Left colon (tissue), 2 donors: ENCODE results near the gene NEDD8. TPM values are rescaled to one million over a fixed set of nuclear protein-coding genes. Genes with fewer than 3 reads are reported as not detected.
A peak's percentile ranks its signal among the peaks of the same experiment; 100 is the strongest.

Experiments used
- ATAC-seq: fragments of 200-7000 bp; cut with Tn5 transposase; one replicate; pipeline ENCODE4 v1.9.1; 2020; ENCODE audit warnings: mild to moderate bottlenecking, moderate library complexity
- DNase-seq, 2 donors: peaks; one replicate each; pipeline ENCODE4 v3.0.0-alpha.2; 2020
- intact Hi-C, 2 donors: fragments of 100-400 bp; cut with DNase I in 1 of 2; cut with micrococcal nuclease in 1 of 2; formaldehyde crosslinking; loops; one replicate each; pipeline versions ENCODE4 v1.11.2 to v1.14.0; 2022; cut with DNase I, micrococcal nuclease
- total RNA-seq, 2 donors: library from RNA; stranded (reverse); fragmentation: NEBNext Ultra II Directional; extraction: Animal tissue kit (Norgen Biotek cat#: 25700); gene quantifications; one replicate each; pipeline ENCODE4 v1.2.1, GENCODE V29; 2021
- donor health status: DM: no; HTN: no; CAD: no.
- donor health status: DM: yes; HTN: yes; CAD: no.

The NEDD8 gene
- total RNA-seq, 2 donors from 2014 or later = 110 to 135 TPM

- DNase-seq = no peak
- no peak for ATAC-seq
- intact Hi-C loops = no loop called here
Observed at GRCh38 chr14:24172871-24173281, 59.3 kb downstream of the NEDD8 start.

DNA sequence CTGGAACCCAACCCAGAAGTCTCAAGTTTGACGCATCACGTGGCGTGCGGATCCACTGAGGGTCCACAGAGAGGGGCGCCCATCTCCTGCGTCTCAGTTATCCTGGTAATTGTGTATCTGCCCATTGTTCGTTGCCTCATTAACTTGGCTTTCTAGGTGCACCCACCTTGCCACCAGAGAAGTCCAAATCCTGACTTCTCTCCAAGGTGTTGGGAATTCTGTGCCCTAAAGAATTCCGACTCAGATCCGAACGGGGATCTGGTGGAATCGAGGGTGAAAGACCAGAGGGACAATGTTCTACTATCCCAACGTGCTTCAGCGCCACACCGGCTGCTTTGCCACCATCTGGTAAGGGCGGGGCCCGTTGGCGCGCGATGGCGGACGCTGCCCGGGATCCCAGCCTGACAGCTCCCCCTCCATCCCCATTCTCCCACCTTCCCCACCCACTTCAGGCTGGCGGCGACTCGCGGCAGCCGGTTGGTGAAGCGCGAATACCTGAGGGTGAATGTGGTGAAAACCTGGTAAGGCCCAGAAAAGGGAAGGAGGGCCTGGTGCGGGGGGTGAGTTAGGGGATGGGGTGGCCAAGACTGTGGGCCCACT, 59.8 kb downstream of the NEDD8 start:
- intact Hi-C loops = no loop called here
- ATAC-seq = no peak
- DNase-seq = no peak

DNA sequence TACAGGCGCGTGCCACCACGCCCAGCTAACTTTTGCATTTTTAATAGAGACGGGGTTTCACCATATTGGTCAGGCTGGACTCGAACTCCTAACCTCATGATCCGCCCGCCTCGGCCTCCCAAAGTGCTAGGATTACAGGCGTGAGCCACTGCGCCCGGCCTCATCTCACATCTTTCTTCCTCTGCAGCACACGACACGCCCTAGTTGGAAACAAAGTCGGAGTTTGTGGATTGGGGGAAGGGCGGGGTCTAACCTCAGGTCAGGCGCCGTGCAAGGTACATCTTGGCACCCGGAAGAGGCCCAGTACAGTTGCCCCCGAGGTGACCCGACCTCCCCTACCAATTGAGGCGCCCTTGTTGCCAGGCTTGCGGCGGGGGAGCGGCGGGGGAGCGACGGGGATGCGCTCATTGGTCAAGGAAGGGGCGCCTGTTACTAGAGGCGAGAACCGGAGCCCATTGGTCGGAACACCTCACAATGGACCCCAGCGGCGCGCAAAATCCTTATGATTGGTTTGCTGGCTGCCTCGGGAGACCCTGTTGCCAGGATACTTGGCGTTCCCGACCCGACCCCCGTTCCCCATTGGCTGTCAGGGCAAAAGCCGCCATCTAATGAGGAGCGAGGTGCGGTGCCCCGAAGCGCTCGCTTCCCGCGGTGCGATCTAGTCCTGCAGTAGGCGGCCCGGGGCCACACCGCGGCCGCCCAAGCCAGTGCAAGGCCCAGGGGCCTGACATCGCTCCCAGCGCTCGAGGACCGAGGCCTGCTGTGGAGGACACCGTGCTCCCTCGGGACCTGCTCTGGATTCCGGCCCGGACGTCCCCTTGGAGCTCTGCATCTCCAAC, 60.5 kb downstream of the NEDD8 start, which contains the start of gene REC8:
TSS of gene REC8 (plus strand) at position 659 of the 839 bp plus-strand sequence. CDS start 473 bp downstream, outside the sequence.
- intact Hi-C loops = no loop called here
- ATAC-seq (peak; percentile 42), DNase-seq (peak; percentile 58 to 75)

GRCh38 chr14:24167469-24168114, 64.6 kb downstream of the NEDD8 start:
- DNase-seq (no peak), ATAC-seq (no peak)
- intact Hi-C loops = no loop called here

Other genes starting within 250 kb of the NEDD8 start
- gene DHRS4L2, start 243.4 kb downstream of the NEDD8 start, total RNA-seq = 10 to 100 TPM; 31.8 to 43.2 TPM
- gene CARMIL3, start 180.4 kb downstream of the NEDD8 start, total RNA-seq = 1 to 10 TPM; 1.1 to 3.4 TPM
- under 1 TPM; 0.28 to 0.31 TPM for gene CPNE6, start 160.8 kb downstream of the NEDD8 start, total RNA-seq
- 100 to 1,000 TPM; 150 to 223 TPM for gene PCK2, start 138.1 kb downstream of the NEDD8 start, total RNA-seq
- gene DCAF11, start 117.6 kb downstream of the NEDD8 start, total RNA-seq = 100 to 1,000 TPM; 101 to 107 TPM
- gene NRL, start 117.4 kb downstream of the NEDD8 start, total RNA-seq = 1 to 10 TPM; 1.2 to 1.5 TPM
- 1 to 10 TPM; 1.0 TPM for gene FITM1, start 101.7 kb downstream of the NEDD8 start, total RNA-seq
- 100 to 1,000 TPM; 196 to 249 TPM for gene PSME1, start 96.2 kb downstream of the NEDD8 start, total RNA-seq
- gene EMC9, start 90.8 kb downstream of the NEDD8 start, total RNA-seq = 10 to 100 TPM; 13.9 to 25.7 TPM
- 100 to 1,000 TPM; 140 to 240 TPM for gene PSME2, start 85.8 kb downstream of the NEDD8 start, total RNA-seq
- gene RNF31, start 84.9 kb downstream of the NEDD8 start, total RNA-seq = 10 to 100 TPM; 49.1 to 50.3 TPM
- 100 to 1,000 TPM in 1 of 2 donors, 10 to 100 TPM in 1; 53.7 to 105 TPM for gene IRF9, start 71.1 kb downstream of the NEDD8 start, total RNA-seq
- gene REC8, start 60.3 kb downstream of the NEDD8 start, total RNA-seq = 10 to 100 TPM in 1 of 2 donors, 1 to 10 TPM in 1; 6.9 to 21.0 TPM
- gene IPO4, start 43.6 kb downstream of the NEDD8 start, total RNA-seq = 10 to 100 TPM; 17.3 to 26.3 TPM
- 10 to 100 TPM; 49.2 to 52.7 TPM for gene TM9SF1, start 36.9 kb downstream of the NEDD8 start, total RNA-seq
- gene TSSK4, start 26.7 kb downstream of the NEDD8 start, total RNA-seq = under 1 TPM in 1 of 2 donors, not detected in 1; 0.47 TPM
- gene CHMP4A, start 18.9 kb downstream of the NEDD8 start, total RNA-seq = 10 to 100 TPM; 43.5 to 48.0 TPM
- gene MDP1, start 16.3 kb downstream of the NEDD8 start, total RNA-seq = 10 to 100 TPM; 11.8 to 13.8 TPM
- gene GMPR2, start 562 bp upstream of the NEDD8 start, total RNA-seq = 10 to 100 TPM; 62.4 to 64.8 TPM
- gene TINF2, start 10.3 kb upstream of the NEDD8 start, total RNA-seq = 10 to 100 TPM; 56.6 to 64.0 TPM
- gene TGM1, start 30.8 kb upstream of the NEDD8 start, total RNA-seq = 1 to 10 TPM; 2.3 to 2.9 TPM
- gene RABGGTA, start 39.2 kb upstream of the NEDD8 start, total RNA-seq = 10 to 100 TPM; 35.0 to 41.8 TPM
- 10 to 100 TPM; 64.2 to 76.6 TPM for gene DHRS1, start 67.4 kb upstream of the NEDD8 start, total RNA-seq
- 10 to 100 TPM; 24.4 to 26.0 TPM for gene NOP9, start 67.5 kb upstream of the NEDD8 start, total RNA-seq
- 10 to 100 TPM; 10.7 to 16.6 TPM for gene CIDEB, start 75.6 kb upstream of the NEDD8 start, total RNA-seq
- gene LTB4R2, start 77.8 kb upstream of the NEDD8 start, total RNA-seq = 1 to 10 TPM; 2.9 to 4.2 TPM
- gene LTB4R, start 79.1 kb upstream of the NEDD8 start, total RNA-seq = 1 to 10 TPM; 2.9 to 4.3 TPM
- 10 to 100 TPM; 10.1 to 16.4 TPM for gene ADCY4, start 102.7 kb upstream of the NEDD8 start, total RNA-seq
- 10 to 100 TPM; 56.6 to 67.9 TPM for gene RIPK3, start 107.6 kb upstream of the NEDD8 start, total RNA-seq
- gene NFATC4, start 135.8 kb upstream of the NEDD8 start, total RNA-seq = 10 to 100 TPM; 12.8 to 17.4 TPM
- gene NYNRIN, start 166.6 kb upstream of the NEDD8 start, total RNA-seq = 10 to 100 TPM; 11.7 to 13.2 TPM
- gene CBLN3, start 197.3 kb upstream of the NEDD8 start, total RNA-seq = 1 to 10 TPM; 2.0 to 2.5 TPM
- 10 to 100 TPM; 70.8 to 97.3 TPM for gene KHNYN, start 197.6 kb upstream of the NEDD8 start, total RNA-seq
- gene SDR39U1, start 210.4 kb upstream of the NEDD8 start, total RNA-seq = 10 to 100 TPM; 34.4 to 40.8 TPM